DOHH2 (cell line): Measurements from ENCODE around the gene SLC39A9.

Experiments used
- CTCF ChIP-seq: fragments of 200-600 bp; sonication (generic); IDR thresholded peaks from one replicate; pipeline ENCODE4 v1.5.1; 2014; ENCODE audit warnings: antibody characterized with exemption, mild to moderate bottlenecking, low read depth, low read length; ENCODE audit not compliant: poor library complexity, severe bottlenecking
- EZH2phosphoT487 ChIP-seq: fragments of 200-600 bp; sonication (generic); IDR thresholded peaks from 2 replicates; pipeline ENCODE4 v1.6.1; 2017; ENCODE audit warnings: borderline replicate concordance, mild to moderate bottlenecking, antibody characterized with exemption, low read length, moderate library complexity, mixed read lengths

GRCh38 chr14:69351385-69351784 lies 47.1 kb upstream of the SLC39A9 start:
- no peak for TF ChIP-seq CTCF
- TF ChIP-seq EZH2phosphoT487 = no peak
